SU-DHL-6 (cell line): ENCODE measurements around the gene LRIG1.

ENCODE experiments used
- H2AFZ ChIP-seq: fragments of 200-600 bp; sonication (generic); 2 replicates; pipeline ENCODE4 v1.6.1; 2014; ENCODE audit warnings: low read depth, mild to moderate bottlenecking, moderate library complexity, mixed read lengths, antibody characterized with exemption, low read length; ENCODE audit not compliant: severe bottlenecking
- H3F3A ChIP-seq: fragments of 200-600 bp; shearing (Covaris generic); 2 replicates; pipeline ENCODE4 v1.6.0; 2016; ENCODE audit warnings: antibody characterized with exemption, mild to moderate bottlenecking; ENCODE audit not compliant: insufficient read depth
- H3K27ac ChIP-seq: fragments of 200-600 bp; sonication (generic); 2 replicates; pipeline ENCODE4 v1.5.1; 2016; ENCODE audit warnings: low read depth, mild to moderate bottlenecking, low read length, moderate library complexity, mixed read lengths
- H3K27me3 ChIP-seq: fragments of 200-600 bp; sonication (generic), shearing (Covaris generic); 2 replicates; pipeline ENCODE4 v1.6.0; 2014; ENCODE audit warnings: mild to moderate bottlenecking, low read length
- H3K36me3 ChIP-seq: fragments of 200-600 bp; sonication (generic); 2 replicates; pipeline ENCODE4 v1.6.1; 2014; ENCODE audit warnings: mild to moderate bottlenecking, low read length, mixed read lengths
- H3K4me2 ChIP-seq: fragments of 300-600, 200-600 bp; shearing (Covaris generic), sonication (generic); 2 replicates; pipeline ENCODE4 v1.6.0; 2014; ENCODE audit warnings: low read length, low read depth, mild to moderate bottlenecking; ENCODE audit not compliant: poor library complexity, severe bottlenecking
- H3K4me3 ChIP-seq: fragments of 200-600 bp; sonication (generic); 2 replicates; pipeline ENCODE4 v1.5.1; 2014; ENCODE audit warnings: antibody characterized with exemption, low read length, mild to moderate bottlenecking, mixed read lengths; ENCODE audit not compliant: insufficient read depth, poor library complexity, severe bottlenecking
- H3K79me2 ChIP-seq: fragments of 200-600 bp; sonication (generic); 2 replicates; pipeline ENCODE4 v1.6.1; 2014; ENCODE audit warnings: mild to moderate bottlenecking, low read length, moderate library complexity; ENCODE audit not compliant: insufficient read depth
- H3K9ac ChIP-seq: fragments of 200-600 bp; sonication (generic); 2 replicates; pipeline ENCODE4 v1.7.0; 2014; ENCODE audit warnings: mild to moderate bottlenecking, low read length
- H3K9me2 ChIP-seq: fragments of 200-600 bp; sonication (generic); replicated peaks from 2 replicates; pipeline ENCODE4 v1.6.1; 2014; ENCODE audit warnings: low read length; ENCODE audit not compliant: insufficient read depth
- H3K9me3 ChIP-seq: fragments of 200-600 bp; sonication (generic); 2 replicates; pipeline ENCODE4 v1.6.1; 2014; ENCODE audit warnings: low read length, mixed read lengths; ENCODE audit not compliant: insufficient read depth
- H4K20me1 ChIP-seq: fragments of 200-600 bp; sonication (generic); 2 replicates; pipeline ENCODE4 v1.6.1; 2014; ENCODE audit warnings: low read depth, mild to moderate bottlenecking, antibody characterized with exemption, low read length, moderate library complexity, mixed read lengths
- EZH2phosphoT487 ChIP-seq: fragments of 200-600 bp; sonication (generic), shearing (Covaris generic); conservative IDR thresholded peaks from 2 replicates; pipeline ENCODE4 v1.6.1; 2018; ENCODE audit warnings: mild to moderate bottlenecking, antibody characterized with exemption, low read length, moderate library complexity, mixed read lengths
- TF ChIP-seq, protein P1 (sequence below): fragments of 200-600 bp; sonication (generic); IDR thresholded peaks from one replicate; pipeline ENCODE4 v1.5.1; 2017; ENCODE audit warnings: antibody characterized with exemption, mild to moderate bottlenecking, low read length, moderate library complexity; ENCODE audit not compliant: insufficient read depth, poor library complexity, severe bottlenecking

The LRIG1 gene

DNA sequence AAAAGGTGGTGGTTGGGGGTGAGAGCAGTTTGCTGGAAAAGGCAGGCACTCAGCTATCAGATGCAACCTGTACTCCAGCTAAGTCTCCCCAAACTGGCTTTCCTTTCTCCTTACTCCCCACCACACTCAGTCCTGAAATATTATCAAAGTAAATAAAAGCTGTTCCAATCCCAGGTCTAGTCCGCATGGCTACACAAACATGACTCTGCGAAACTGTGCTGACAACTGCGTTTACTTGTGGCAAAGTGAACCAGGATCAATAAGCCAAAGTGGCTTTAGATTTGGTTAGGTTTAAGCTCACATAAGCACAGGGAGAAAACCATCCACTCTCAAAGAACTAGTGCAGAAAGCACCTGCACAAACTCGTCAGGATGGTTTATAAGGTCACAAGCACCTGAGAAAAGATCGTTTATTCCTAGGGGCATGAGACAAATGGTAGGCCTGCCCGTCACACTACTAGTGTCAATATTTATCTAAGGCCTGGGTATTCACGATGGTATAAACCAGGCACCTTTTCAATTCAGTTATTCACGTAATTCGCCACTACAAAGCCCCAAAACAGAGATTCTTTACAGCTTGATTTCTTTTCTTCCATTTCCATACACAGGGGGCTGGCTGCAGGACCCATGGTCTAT lies 25.3 kb downstream of the LRIG1 start:
- no peak overlapping the region for H3K4me2 ChIP-seq
- TF ChIP-seq, protein P1, sequence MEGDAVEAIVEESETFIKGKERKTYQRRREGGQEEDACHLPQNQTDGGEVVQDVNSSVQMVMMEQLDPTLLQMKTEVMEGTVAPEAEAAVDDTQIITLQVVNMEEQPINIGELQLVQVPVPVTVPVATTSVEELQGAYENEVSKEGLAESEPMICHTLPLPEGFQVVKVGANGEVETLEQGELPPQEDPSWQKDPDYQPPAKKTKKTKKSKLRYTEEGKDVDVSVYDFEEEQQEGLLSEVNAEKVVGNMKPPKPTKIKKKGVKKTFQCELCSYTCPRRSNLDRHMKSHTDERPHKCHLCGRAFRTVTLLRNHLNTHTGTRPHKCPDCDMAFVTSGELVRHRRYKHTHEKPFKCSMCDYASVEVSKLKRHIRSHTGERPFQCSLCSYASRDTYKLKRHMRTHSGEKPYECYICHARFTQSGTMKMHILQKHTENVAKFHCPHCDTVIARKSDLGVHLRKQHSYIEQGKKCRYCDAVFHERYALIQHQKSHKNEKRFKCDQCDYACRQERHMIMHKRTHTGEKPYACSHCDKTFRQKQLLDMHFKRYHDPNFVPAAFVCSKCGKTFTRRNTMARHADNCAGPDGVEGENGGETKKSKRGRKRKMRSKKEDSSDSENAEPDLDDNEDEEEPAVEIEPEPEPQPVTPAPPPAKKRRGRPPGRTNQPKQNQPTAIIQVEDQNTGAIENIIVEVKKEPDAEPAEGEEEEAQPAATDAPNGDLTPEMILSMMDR, result no peak
- no peak for TF ChIP-seq EZH2phosphoT487
- H3K9ac ChIP-seq, result no peak overlapping the region
- H3K4me3 ChIP-seq, result no peak overlapping the region
- H3F3A ChIP-seq, result no peaks in the 10 kb centered on the region
- no peaks in the 10 kb centered on the region for H4K20me1 ChIP-seq
- H3K9me2 ChIP-seq, result no peaks in the 10 kb centered on the region
- H3K79me2 ChIP-seq, result no peaks in the 10 kb centered on the region
- H3K9me3 ChIP-seq, result no peaks in the 10 kb centered on the region
- no peaks in the 10 kb centered on the region for H3K36me3 ChIP-seq
- no peak overlapping the region for H3K27ac ChIP-seq
- H2AFZ ChIP-seq, result no peak overlapping the region
- H3K27me3 ChIP-seq, result no peaks in the 10 kb centered on the region

DNA sequence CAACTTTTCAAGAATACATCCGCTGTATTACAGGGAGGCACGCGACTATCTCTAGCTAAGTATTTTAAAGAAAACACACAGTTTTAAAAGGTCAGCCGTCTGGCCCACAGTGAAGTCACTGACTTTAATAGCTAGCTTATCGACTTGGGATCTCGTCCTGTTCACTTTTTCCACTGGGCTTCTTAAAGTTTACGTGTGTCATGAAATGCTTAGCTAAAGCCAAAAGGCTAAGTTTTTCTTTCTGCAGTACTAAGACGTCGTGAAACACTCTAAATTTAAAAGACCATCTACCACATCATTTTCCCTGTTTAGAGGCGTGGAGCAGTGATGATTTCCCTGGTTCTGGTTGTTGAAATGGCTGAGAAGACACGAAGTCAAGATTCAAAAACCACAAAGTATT lies 27.1 kb downstream of the LRIG1 start:
- Histone ChIP-seq H3K27ac (no peak overlapping the region), H3K9me2 (no peaks in the 10 kb centered on the region), H2AFZ (no peak overlapping the region), H3F3A (no peaks in the 10 kb centered on the region), H3K9me3 (no peaks in the 10 kb centered on the region), H4K20me1 (no peaks in the 10 kb centered on the region), H3K27me3 (no peaks in the 10 kb centered on the region), H3K4me3 (no peak overlapping the region), H3K79me2 (no peaks in the 10 kb centered on the region), H3K4me2 (no peak overlapping the region), H3K9ac (no peak overlapping the region), H3K36me3 (no peaks in the 10 kb centered on the region)
- no peak for TF ChIP-seq EZH2phosphoT487
- TF ChIP-seq, protein P1, result no peak

DNA sequence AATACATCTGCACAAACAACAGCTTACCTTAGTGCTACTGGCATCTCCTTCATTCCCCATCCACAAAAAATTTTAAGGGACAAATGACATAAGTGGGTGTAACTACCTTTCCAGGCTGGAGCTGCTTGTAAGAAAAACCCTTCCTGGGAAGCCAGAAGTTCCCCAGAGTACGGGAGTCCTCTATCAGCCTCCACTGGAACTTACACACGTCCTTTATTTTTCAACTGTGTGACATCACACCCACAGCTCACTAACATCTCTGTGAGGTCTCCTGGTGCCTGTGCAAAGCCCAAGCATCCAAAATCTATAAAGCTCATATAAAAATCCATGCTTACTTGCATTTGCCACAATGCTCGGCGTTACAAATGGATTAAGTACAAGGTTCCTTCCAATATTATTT lies 27.6 kb downstream of the LRIG1 start:
- TF ChIP-seq, protein P1, result no peak
- no peak for TF ChIP-seq EZH2phosphoT487
- no peaks in the 10 kb centered on the region for H3K27me3 ChIP-seq
- no peaks in the 10 kb centered on the region for H4K20me1 ChIP-seq
- H3K36me3 ChIP-seq, result no peaks in the 10 kb centered on the region
- H3K27ac ChIP-seq, result no peak overlapping the region
- no peak overlapping the region for H3K4me3 ChIP-seq
- no peak overlapping the region for H3K9ac ChIP-seq
- H3K79me2 ChIP-seq, result no peaks in the 10 kb centered on the region
- H3F3A ChIP-seq, result no peaks in the 10 kb centered on the region
- no peaks in the 10 kb centered on the region for H3K9me2 ChIP-seq
- no peak overlapping the region for H3K4me2 ChIP-seq
- H2AFZ ChIP-seq, result no peak overlapping the region
- H3K9me3 ChIP-seq, result no peaks in the 10 kb centered on the region
